ENCODE results near the gene ALDOA.
A peak's percentile ranks its signal among the peaks of the same experiment; 100 is the strongest.

ALDOA gene

GRCh38 chr16:30026449-30026848 is 39.1 kb upstream of the ALDOA start:
- H3K36me3 ChIP-seq (ENCODE audit: control insufficient read depth, insufficient read depth, low read length) = no peaks in the 10 kb centered on the region
- no peak overlapping the region for H3K27ac ChIP-seq (ENCODE audit: insufficient read depth, low read depth, low read length, poor library complexity, severe bottlenecking)
- H3K9me3 ChIP-seq (ENCODE audit: control insufficient read depth, low read length) = no peaks in the 10 kb centered on the region
- WGBS, 2 experiments = 93 to 95% methylated on average over 18 of the region's 18 CpGs
- H3K27me3 ChIP-seq (ENCODE audit: control insufficient read depth, insufficient read depth, low read length, poor library complexity, severe bottlenecking) = peaks cover 14% of the 10 kb centered on the region
- H3K4me3 ChIP-seq (ENCODE audit: insufficient read depth, low read depth, low read length) = no peak overlapping the region
- H3K4me1 ChIP-seq (ENCODE audit: control insufficient read depth, insufficient read depth, low read length) = peaks cover 9% of the 10 kb centered on the region

DNA sequence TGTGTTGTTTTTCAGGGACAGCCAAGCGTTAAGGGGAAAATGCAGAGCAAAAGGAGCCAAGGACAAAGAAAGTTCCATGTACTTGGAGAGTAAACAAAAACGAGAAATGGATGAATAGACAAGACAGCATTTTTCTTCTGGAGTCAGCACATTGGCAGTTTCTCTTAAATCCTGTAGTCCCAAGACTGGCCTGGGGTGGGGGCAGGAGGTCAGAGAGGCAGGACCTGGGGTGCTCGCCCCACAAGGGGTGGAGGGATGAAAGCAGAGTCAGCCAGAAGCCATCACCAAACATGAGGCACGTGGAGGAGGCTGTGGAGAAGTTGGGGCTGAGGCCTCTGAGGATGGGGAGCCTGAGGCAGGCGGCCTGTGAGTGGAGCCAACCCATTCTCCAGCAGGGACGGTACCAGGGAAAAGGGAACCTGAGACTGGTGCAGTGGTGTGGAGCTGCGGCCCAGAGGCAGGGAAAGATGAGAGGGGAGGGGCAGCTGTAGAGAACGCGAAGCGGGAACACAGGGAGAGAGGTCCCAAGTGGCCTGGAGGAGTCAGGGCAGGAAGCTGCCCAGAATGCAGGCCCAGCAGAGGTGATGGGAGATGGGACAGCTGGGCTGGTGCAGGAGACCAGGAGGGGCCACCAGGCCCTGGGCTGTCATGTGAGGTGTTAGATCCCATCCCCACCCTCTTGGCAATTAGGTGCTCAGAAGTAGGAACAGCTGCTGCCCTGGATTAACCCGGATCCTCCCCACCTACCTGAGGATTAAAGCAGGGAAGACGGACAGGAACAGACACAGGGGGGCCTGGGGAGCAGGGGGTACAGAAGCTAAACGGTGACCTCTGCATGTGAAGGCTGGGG is 37.7 kb upstream of the ALDOA start:
- Histone ChIP-seq H3K27me3 (ENCODE audit: control insufficient read depth, insufficient read depth, low read length, poor library complexity, severe bottlenecking) (peaks cover 27% of the 10 kb centered on the region), H3K9me3 (ENCODE audit: control insufficient read depth, low read length) (no peaks in the 10 kb centered on the region), H3K36me3 (ENCODE audit: control insufficient read depth, insufficient read depth, low read length) (no peaks in the 10 kb centered on the region), H3K4me3 (ENCODE audit: insufficient read depth, low read depth, low read length) (no peak overlapping the region), H3K4me1 (ENCODE audit: control insufficient read depth, insufficient read depth, low read length) (peaks cover 16% of the 10 kb centered on the region), H3K27ac (ENCODE audit: insufficient read depth, low read depth, low read length, poor library complexity, severe bottlenecking) (no peak overlapping the region)
- 70 to 75% methylated on average over 13 of the region's 13 CpGs for WGBS, 2 experiments

GRCh38 chr16:30028438-30029076 is 37.0 kb upstream of the ALDOA start:
- Histone ChIP-seq H3K4me3 (ENCODE audit: insufficient read depth, low read depth, low read length) (no peak overlapping the region), H3K4me1 (ENCODE audit: control insufficient read depth, insufficient read depth, low read length) (peaks cover 16% of the 10 kb centered on the region), H3K27ac (ENCODE audit: insufficient read depth, low read depth, low read length, poor library complexity, severe bottlenecking) (no peak overlapping the region), H3K36me3 (ENCODE audit: control insufficient read depth, insufficient read depth, low read length) (no peaks in the 10 kb centered on the region), H3K27me3 (ENCODE audit: control insufficient read depth, insufficient read depth, low read length, poor library complexity, severe bottlenecking) (peaks cover 30% of the 10 kb centered on the region), H3K9me3 (ENCODE audit: control insufficient read depth, low read length) (no peaks in the 10 kb centered on the region)
- WGBS, 2 experiments = 26% methylated on average over 18 of the region's 18 CpGs

DNA sequence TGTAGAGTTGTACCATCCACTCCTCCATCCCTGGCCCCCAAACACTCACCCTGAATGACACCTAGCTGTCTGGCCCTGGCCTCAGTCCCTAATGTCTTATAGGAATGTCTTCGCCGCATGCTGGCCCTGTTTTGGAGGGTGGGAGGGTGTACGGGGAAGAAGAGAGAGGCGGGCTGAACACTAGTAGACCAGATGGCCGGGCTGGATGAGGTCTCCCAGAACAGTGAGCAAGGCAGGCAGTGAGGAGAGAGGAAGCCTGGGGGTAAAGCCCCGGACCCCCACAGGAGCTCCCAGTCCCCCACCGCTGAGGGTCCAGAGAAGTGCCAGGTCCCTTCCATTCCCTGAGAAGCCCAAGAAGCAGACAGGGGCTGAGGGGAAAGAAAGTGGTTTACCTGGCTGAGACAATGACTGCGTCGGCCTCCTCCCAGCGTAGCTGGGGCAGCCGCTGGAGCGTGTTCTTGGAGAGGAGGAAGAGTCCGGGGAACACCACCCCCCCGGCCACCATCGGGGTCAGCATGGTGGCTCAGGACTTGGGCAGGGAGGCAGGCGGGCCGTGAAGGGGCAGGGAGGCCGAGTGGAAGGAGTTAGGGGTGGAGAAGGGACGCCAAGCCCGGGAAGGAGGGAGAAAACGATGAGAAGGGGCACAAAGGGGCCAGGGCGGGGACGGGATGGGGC is 35.4 kb upstream of the ALDOA start:
- no peaks in the 10 kb centered on the region for H3K9me3 ChIP-seq (ENCODE audit: control insufficient read depth, low read length)
- H3K4me3 ChIP-seq (ENCODE audit: insufficient read depth, low read depth, low read length) = peak overlapping the region; percentile 33
- no peak overlapping the region for H3K27ac ChIP-seq (ENCODE audit: insufficient read depth, low read depth, low read length, poor library complexity, severe bottlenecking)
- WGBS, 2 experiments = 16% methylated on average over 23 of the region's 23 CpGs
- H3K27me3 ChIP-seq (ENCODE audit: control insufficient read depth, insufficient read depth, low read length, poor library complexity, severe bottlenecking) = peaks cover 35% of the 10 kb centered on the region
- H3K4me1 ChIP-seq (ENCODE audit: control insufficient read depth, insufficient read depth, low read length) = peaks cover 16% of the 10 kb centered on the region
- H3K36me3 ChIP-seq (ENCODE audit: control insufficient read depth, insufficient read depth, low read length) = no peaks in the 10 kb centered on the region

GRCh38 chr16:30030841-30031413 is 34.6 kb upstream of the ALDOA start, which contains the start of gene TLCD3B:
Gene TLCD3B (minus strand): TSS chr16:30031271. CDS start chr16:30030527, 744 bp downstream.
- Histone ChIP-seq H3K4me3 (ENCODE audit: insufficient read depth, low read depth, low read length) (peak within 1 kb of the TSS; percentile 48), H3K36me3 (ENCODE audit: control insufficient read depth, insufficient read depth, low read length) (no peaks in the 10 kb centered on the region), H3K4me1 (ENCODE audit: control insufficient read depth, insufficient read depth, low read length) (peaks cover 16% of the 10 kb centered on the region), H3K27me3 (ENCODE audit: control insufficient read depth, insufficient read depth, low read length, poor library complexity, severe bottlenecking) (peaks cover 39% of the 10 kb centered on the region), H3K9me3 (ENCODE audit: control insufficient read depth, low read length) (no peaks in the 10 kb centered on the region), H3K27ac (ENCODE audit: insufficient read depth, low read depth, low read length, poor library complexity, severe bottlenecking) (no peak within 1 kb of the TSS)
- 0% methylated on average over 27 of the region's 27 CpGs for WGBS, 2 experiments

- H3K27me3 ChIP-seq (ENCODE audit: control insufficient read depth, insufficient read depth, low read length, poor library complexity, severe bottlenecking) = peaks cover 39% of the 10 kb centered on the region
- H3K36me3 ChIP-seq (ENCODE audit: control insufficient read depth, insufficient read depth, low read length) = no peaks in the 10 kb centered on the region
- H3K27ac ChIP-seq (ENCODE audit: insufficient read depth, low read depth, low read length, poor library complexity, severe bottlenecking) = no peak overlapping the region
- H3K9me3 ChIP-seq (ENCODE audit: control insufficient read depth, low read length) = no peaks in the 10 kb centered on the region
- peak overlapping the region; percentile 48 for H3K4me3 ChIP-seq (ENCODE audit: insufficient read depth, low read depth, low read length)
- WGBS, 2 experiments = 22 to 27% methylated on average over 10 to 11 of the region's 11 CpGs
- peaks cover 16% of the 10 kb centered on the region for H3K4me1 ChIP-seq (ENCODE audit: control insufficient read depth, insufficient read depth, low read length)
Measured at GRCh38 chr16:30031477-30031918, 34.1 kb upstream of the ALDOA start.

GRCh38 chr16:30032083-30032819 is 33.3 kb upstream of the ALDOA start:
- Histone ChIP-seq H3K4me1 (ENCODE audit: control insufficient read depth, insufficient read depth, low read length) (peaks cover 16% of the 10 kb centered on the region), H3K27ac (ENCODE audit: insufficient read depth, low read depth, low read length, poor library complexity, severe bottlenecking) (no peak overlapping the region), H3K4me3 (ENCODE audit: insufficient read depth, low read depth, low read length) (no peak overlapping the region), H3K36me3 (ENCODE audit: control insufficient read depth, insufficient read depth, low read length) (no peaks in the 10 kb centered on the region), H3K9me3 (ENCODE audit: control insufficient read depth, low read length) (no peaks in the 10 kb centered on the region), H3K27me3 (ENCODE audit: control insufficient read depth, insufficient read depth, low read length, poor library complexity, severe bottlenecking) (peaks cover 39% of the 10 kb centered on the region)
- WGBS, 2 experiments = 23 to 29% methylated on average over 12 of the region's 12 CpGs

DNA sequence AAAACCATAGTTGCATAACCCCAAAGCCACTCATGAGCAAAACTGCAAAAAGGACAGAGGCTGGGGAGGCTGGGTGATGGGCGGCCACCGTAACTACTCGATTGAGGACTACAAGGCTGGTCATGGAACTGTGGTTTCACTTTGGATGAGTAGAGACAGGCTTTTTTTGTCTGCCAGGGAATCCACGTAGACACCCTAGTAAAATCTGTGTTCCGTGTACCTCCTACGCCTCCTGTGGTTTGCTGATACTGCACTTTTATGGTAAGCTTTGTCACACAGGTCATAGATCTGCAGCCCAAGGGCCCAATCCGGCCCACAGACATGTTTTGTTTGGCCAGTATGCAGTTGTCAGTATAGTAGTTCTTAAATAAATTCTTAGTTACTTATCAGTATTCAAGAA is 32.3 kb upstream of the ALDOA start:
- Histone ChIP-seq H3K4me3 (ENCODE audit: insufficient read depth, low read depth, low read length) (no peak overlapping the region), H3K4me1 (ENCODE audit: control insufficient read depth, insufficient read depth, low read length) (peaks cover 16% of the 10 kb centered on the region), H3K9me3 (ENCODE audit: control insufficient read depth, low read length) (no peaks in the 10 kb centered on the region), H3K36me3 (ENCODE audit: control insufficient read depth, insufficient read depth, low read length) (no peaks in the 10 kb centered on the region), H3K27me3 (ENCODE audit: control insufficient read depth, insufficient read depth, low read length, poor library complexity, severe bottlenecking) (peaks cover 39% of the 10 kb centered on the region), H3K27ac (ENCODE audit: insufficient read depth, low read depth, low read length, poor library complexity, severe bottlenecking) (no peak overlapping the region)
- WGBS, 2 experiments = 88 to 91% methylated on average over 7 of the region's 7 CpGs

DNA sequence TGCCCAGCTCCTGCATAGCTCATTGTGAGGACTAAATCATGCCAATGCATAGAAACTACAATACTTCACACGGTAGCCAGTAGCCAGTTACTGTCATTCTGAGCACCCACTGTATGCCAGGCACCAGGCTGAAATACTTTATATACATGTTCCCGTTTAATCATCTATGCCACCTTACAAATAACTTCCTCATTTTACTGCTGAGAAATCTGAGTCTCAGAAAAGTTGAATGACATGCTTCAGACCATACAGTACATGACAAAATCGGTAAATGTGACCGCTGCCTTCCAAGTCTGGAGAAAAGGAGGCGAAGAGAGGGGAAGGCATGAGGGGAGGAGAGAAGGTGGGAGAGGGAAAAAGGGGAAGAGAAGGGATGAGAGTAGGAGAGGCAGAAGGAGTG is 25.3 kb upstream of the ALDOA start:
- Histone ChIP-seq H3K27me3 (ENCODE audit: control insufficient read depth, insufficient read depth, low read length, poor library complexity, severe bottlenecking) (peaks cover 3% of the 10 kb centered on the region), H3K4me1 (ENCODE audit: control insufficient read depth, insufficient read depth, low read length) (no peaks in the 10 kb centered on the region)
- 84 to 89% methylated on average over 5 of the region's 5 CpGs for WGBS, 2 experiments

More for the DNA sequence above, 25.3 kb upstream of the ALDOA start:
- Histone ChIP-seq H3K36me3 (ENCODE audit: control insufficient read depth, insufficient read depth, low read length) (no peaks in the 10 kb centered on the region), H3K9me3 (ENCODE audit: control insufficient read depth, low read length) (no peaks in the 10 kb centered on the region), H3K4me3 (ENCODE audit: insufficient read depth, low read depth, low read length) (no peak overlapping the region), H3K27ac (ENCODE audit: insufficient read depth, low read depth, low read length, poor library complexity, severe bottlenecking) (no peak overlapping the region)

All from ectodermal cell (in vitro differentiated cells).